DND-41 (cell line): ENCODE data around the gene SUCLG2.

ENCODE experiments used
- ATAC-seq: fragments of 200-7000 bp; cut with Tn5 transposase; 3 replicates; pipeline ENCODE4 v1.9.1; 2021; ENCODE audit warnings: low read depth; ENCODE audit not compliant: insufficient read depth
- DNase-seq: peaks from one replicate; pipeline ENCODE4 v3.0.0-alpha.2; 2020
- H2AFZ ChIP-seq: 2 replicates; pipeline ENCODE4 v1.6.0; 2012; ENCODE audit warnings: low read depth, low read length
- H3K27ac ChIP-seq: 2 replicates; pipeline ENCODE4 v1.5.1; 2012; ENCODE audit warnings: low read length, inconsistent platforms
- H3K27me3 ChIP-seq: fragments of 200-600 bp; sonication (generic); 2 replicates; pipeline ENCODE4 v1.6.0; 2012; ENCODE audit warnings: low read length, mild to moderate bottlenecking, inconsistent platforms; ENCODE audit not compliant: insufficient read depth, poor library complexity
- H3K36me3 ChIP-seq: 2 replicates; pipeline ENCODE4 v1.5.1; 2012; ENCODE audit warnings: low read length, inconsistent platforms; ENCODE audit not compliant: insufficient read depth
- H3K4me1 ChIP-seq: 2 replicates; pipeline ENCODE4 v1.5.1; 2012; ENCODE audit warnings: mild to moderate bottlenecking, low read length; ENCODE audit not compliant: insufficient read depth
- H3K4me2 ChIP-seq: 2 replicates; pipeline ENCODE4 v1.6.0; 2012; ENCODE audit warnings: mild to moderate bottlenecking, moderate library complexity, low read length, inconsistent platforms; ENCODE audit not compliant: insufficient read depth
- H3K4me3 ChIP-seq, 2 experiments: fragments of 200-600 bp in 1 of 2; shearing (Covaris generic) in 1 of 2; 2 replicates each; pipeline ENCODE4 v1.5.1; 2012 to 2016; ENCODE audit warnings: inconsistent platforms in 2 of 2, low read length in 2 of 2, mild to moderate bottlenecking in 2 of 2, low read depth in 1 of 2, moderate library complexity in 1 of 2
- H3K79me2 ChIP-seq: 2 replicates; pipeline ENCODE4 v1.6.0; 2012; ENCODE audit warnings: low read length, inconsistent platforms; ENCODE audit not compliant: insufficient read depth
- H3K9ac ChIP-seq: 2 replicates; pipeline ENCODE4 v1.6.0; 2012; ENCODE audit warnings: low read depth, mild to moderate bottlenecking, inconsistent platforms, low read length, moderate library complexity
- H3K9me3 ChIP-seq: 2 replicates; pipeline ENCODE4 v1.5.1; 2012; ENCODE audit warnings: low read length, moderate library complexity, mild to moderate bottlenecking, inconsistent platforms; ENCODE audit not compliant: insufficient read depth, severe bottlenecking
- H4K20me1 ChIP-seq: 2 replicates; pipeline ENCODE4 v1.6.0; 2012; ENCODE audit warnings: low read length; ENCODE audit not compliant: insufficient read depth
- EZH2 ChIP-seq: IDR thresholded peaks from 3 replicates; pipeline ENCODE4 v1.6.1; 2012; ENCODE audit warnings: borderline replicate concordance, low read depth, mild to moderate bottlenecking, moderate library complexity, low read length, inconsistent platforms; ENCODE audit not compliant: severe bottlenecking
- TF ChIP-seq, protein P1 (sequence below): IDR thresholded peaks from 2 replicates; pipeline ENCODE4 v1.5.1; 2012; ENCODE audit warnings: borderline replicate concordance, low read length, moderate library complexity, mild to moderate bottlenecking; ENCODE audit not compliant: poor library complexity, severe bottlenecking; ENCODE audit errors: extremely low read depth

SUCLG2 gene

DNA sequence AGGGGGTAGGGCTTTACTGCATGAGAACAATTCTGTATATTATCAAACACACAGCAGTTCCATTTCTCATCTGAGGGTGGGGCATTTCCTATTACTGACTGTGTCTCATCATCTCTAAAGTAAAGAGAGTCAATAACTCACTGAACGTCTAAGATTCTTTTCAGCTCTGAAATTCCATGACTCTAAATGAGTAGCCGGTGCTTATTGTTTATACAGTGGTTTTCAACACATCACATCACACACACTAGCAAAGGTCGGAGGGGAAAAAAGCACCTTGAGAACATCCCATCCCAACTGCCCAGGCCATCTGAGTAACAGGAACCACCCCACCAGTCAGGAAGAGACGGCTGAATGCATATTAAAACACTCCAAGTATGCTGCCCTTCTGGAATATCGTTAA lies 196.0 kb downstream of the SUCLG2 start:
- H3K27ac ChIP-seq: no peak overlapping the region
- no peaks in the 10 kb centered on the region for H3K27me3 ChIP-seq
- no peak for ATAC-seq
- TF ChIP-seq EZH2: no peak
- TF ChIP-seq, protein P1, sequence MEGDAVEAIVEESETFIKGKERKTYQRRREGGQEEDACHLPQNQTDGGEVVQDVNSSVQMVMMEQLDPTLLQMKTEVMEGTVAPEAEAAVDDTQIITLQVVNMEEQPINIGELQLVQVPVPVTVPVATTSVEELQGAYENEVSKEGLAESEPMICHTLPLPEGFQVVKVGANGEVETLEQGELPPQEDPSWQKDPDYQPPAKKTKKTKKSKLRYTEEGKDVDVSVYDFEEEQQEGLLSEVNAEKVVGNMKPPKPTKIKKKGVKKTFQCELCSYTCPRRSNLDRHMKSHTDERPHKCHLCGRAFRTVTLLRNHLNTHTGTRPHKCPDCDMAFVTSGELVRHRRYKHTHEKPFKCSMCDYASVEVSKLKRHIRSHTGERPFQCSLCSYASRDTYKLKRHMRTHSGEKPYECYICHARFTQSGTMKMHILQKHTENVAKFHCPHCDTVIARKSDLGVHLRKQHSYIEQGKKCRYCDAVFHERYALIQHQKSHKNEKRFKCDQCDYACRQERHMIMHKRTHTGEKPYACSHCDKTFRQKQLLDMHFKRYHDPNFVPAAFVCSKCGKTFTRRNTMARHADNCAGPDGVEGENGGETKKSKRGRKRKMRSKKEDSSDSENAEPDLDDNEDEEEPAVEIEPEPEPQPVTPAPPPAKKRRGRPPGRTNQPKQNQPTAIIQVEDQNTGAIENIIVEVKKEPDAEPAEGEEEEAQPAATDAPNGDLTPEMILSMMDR: no peak
- H3K9me3 ChIP-seq: no peaks in the 10 kb centered on the region
- H3K4me1 ChIP-seq: no peaks in the 10 kb centered on the region
- DNase-seq: no peak
- H4K20me1 ChIP-seq: no peaks in the 10 kb centered on the region
- no peaks in the 10 kb centered on the region for H3K36me3 ChIP-seq
- no peak overlapping the region for H3K4me2 ChIP-seq
- no peak overlapping the region for H3K4me3 ChIP-seq
- H3K79me2 ChIP-seq: no peaks in the 10 kb centered on the region
- no peak overlapping the region for H2AFZ ChIP-seq
- no peak overlapping the region for H3K9ac ChIP-seq

DNA sequence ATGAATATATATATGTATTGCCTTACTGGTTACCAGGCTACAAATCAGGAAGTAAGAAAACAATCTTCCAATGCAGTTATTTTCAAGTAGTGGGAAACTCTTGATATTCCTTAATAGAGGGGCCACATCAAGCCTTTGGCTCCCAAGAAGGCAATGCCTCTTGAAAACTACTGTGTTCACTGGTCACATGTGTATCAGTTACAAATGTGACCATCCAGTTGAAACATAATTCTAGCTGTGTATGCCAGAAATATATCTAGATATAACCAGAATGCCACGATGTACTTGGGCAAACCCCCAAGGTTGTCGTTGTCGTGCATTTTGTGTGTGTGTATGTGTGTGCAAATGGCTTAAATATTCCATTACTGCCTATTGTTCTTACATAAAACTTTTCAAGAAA lies 200.8 kb downstream of the SUCLG2 start:
- no peak overlapping the region for H3K4me2 ChIP-seq
- ATAC-seq (no peak), DNase-seq (no peak)
- H3K79me2 ChIP-seq: no peaks in the 10 kb centered on the region
- no peak overlapping the region for H3K27ac ChIP-seq
- H4K20me1 ChIP-seq: no peaks in the 10 kb centered on the region
- no peaks in the 10 kb centered on the region for H3K36me3 ChIP-seq
- H3K9me3 ChIP-seq: no peaks in the 10 kb centered on the region
- H3K4me3 ChIP-seq: no peak overlapping the region
- H2AFZ ChIP-seq: no peak overlapping the region
- H3K27me3 ChIP-seq: no peaks in the 10 kb centered on the region
- TF ChIP-seq, protein P1: no peak
- no peak for TF ChIP-seq EZH2
- no peak overlapping the region for H3K9ac ChIP-seq
- H3K4me1 ChIP-seq: no peaks in the 10 kb centered on the region

DNA sequence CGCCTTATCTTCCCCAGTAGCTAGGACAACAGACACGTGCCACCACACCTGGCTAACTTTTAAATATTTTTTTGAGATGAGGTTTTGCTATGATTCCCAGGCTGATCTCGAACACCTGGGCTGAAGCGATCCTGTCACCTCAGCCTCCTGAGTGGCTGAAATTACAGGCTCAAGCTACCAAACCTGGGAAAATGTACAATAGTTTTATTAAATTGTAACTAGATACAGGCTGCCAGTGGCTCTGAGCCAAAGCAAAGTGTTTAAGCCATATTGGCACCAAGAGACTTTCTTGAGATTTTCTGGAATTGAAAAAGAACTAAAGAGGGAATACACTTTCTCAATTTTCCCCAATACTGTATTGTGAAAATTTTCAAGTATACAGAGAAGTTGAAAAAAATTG lies 204.3 kb downstream of the SUCLG2 start:
- Histone ChIP-seq H3K27ac (no peak overlapping the region), H2AFZ (no peak overlapping the region), H3K27me3 (no peaks in the 10 kb centered on the region), H3K79me2 (no peaks in the 10 kb centered on the region), H3K4me1 (no peaks in the 10 kb centered on the region), H3K9me3 (no peaks in the 10 kb centered on the region), H3K4me3 (no peak overlapping the region), H3K4me2 (no peak overlapping the region), H3K9ac (no peak overlapping the region), H3K36me3 (no peaks in the 10 kb centered on the region), H4K20me1 (no peaks in the 10 kb centered on the region)
- DNase-seq: no peak
- TF ChIP-seq, protein P1: no peak
- TF ChIP-seq EZH2: no peak
- ATAC-seq: no peak

DNA sequence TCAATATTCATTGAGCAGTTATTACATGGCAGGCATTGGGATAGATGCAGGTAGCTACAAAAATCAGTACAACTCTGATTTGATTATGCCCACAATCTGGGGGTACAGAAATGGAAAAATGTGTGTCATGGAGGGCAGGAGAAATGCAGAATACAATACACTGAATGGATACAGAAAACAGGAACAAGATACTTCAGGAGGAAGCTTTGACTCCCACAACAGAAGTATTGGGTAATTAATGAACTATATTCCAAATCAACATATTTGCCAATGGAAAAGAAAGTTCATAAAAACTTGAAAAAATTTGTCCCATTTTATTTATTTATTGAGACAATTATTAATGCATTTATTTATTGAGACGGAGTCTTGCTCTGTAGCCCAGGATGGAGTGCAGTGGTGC lies 207.0 kb downstream of the SUCLG2 start:
- no peak overlapping the region for H3K4me2 ChIP-seq
- no peak overlapping the region for H3K9ac ChIP-seq
- no peaks in the 10 kb centered on the region for H3K36me3 ChIP-seq
- DNase-seq (no peak), ATAC-seq (no peak)
- H4K20me1 ChIP-seq: no peaks in the 10 kb centered on the region
- no peak overlapping the region for H3K4me3 ChIP-seq
- H3K79me2 ChIP-seq: no peaks in the 10 kb centered on the region
- H3K4me1 ChIP-seq: no peaks in the 10 kb centered on the region
- no peaks in the 10 kb centered on the region for H3K27me3 ChIP-seq
- H3K27ac ChIP-seq: no peak overlapping the region
- H2AFZ ChIP-seq: no peak overlapping the region
- H3K9me3 ChIP-seq: no peaks in the 10 kb centered on the region
- TF ChIP-seq, protein P1: no peak
